GM18873 (cell line): ENCODE results near the gene SH3PXD2B.
"Not testable (repeated sequence)": the region's sequence is repeated elsewhere in the genome, so short reads cannot be mapped to it uniquely, and the experiment has no call there.

Experiments
- ATAC-seq: cut with Tn5 transposase; IDR thresholded peaks from one replicate; pipeline ENCODE4 v1.9.1; 2021; ENCODE audit warnings: mild to moderate bottlenecking, moderate library complexity, moderate number of reproducible peaks; ENCODE audit not compliant: unreplicated experiment, low FRiP score

Gene SH3PXD2B

GRCh38 chr5:172421020-172421419, 33.3 kb downstream of the SH3PXD2B start:
- ATAC-seq: no peak

- ATAC-seq: no peak
Observed at GRCh38 chr5:172420235-172420939, 33.9 kb downstream of the SH3PXD2B start.

GRCh38 chr5:172418862-172419814, 35.2 kb downstream of the SH3PXD2B start:
- no peak for ATAC-seq

GRCh38 chr5:172417983-172418630, 36.2 kb downstream of the SH3PXD2B start:
- ATAC-seq: no peak

- no peak for ATAC-seq
Observed at GRCh38 chr5:172417130-172417841, 37.0 kb downstream of the SH3PXD2B start.

- ATAC-seq: no peak
Observed at GRCh38 chr5:172415362-172416275, 38.7 kb downstream of the SH3PXD2B start.

- no peak for ATAC-seq
Observed at GRCh38 chr5:172414531-172415361, 39.6 kb downstream of the SH3PXD2B start.

GRCh38 chr5:172413601-172414171, 40.6 kb downstream of the SH3PXD2B start:
- ATAC-seq: no peak

GRCh38 chr5:172412724-172413286, 41.5 kb downstream of the SH3PXD2B start:
- ATAC-seq: no peak

GRCh38 chr5:172411484-172412072, 42.7 kb downstream of the SH3PXD2B start:
- ATAC-seq: no peak

- ATAC-seq: no peak
Observed at GRCh38 chr5:172410662-172411483, 43.5 kb downstream of the SH3PXD2B start.

GRCh38 chr5:172410160-172410559, 44.2 kb downstream of the SH3PXD2B start:
- ATAC-seq: no peak

- not testable (repeated sequence) for ATAC-seq
Observed at GRCh38 chr5:172409477-172409876, 44.8 kb downstream of the SH3PXD2B start.

GRCh38 chr5:172407822-172408221, 46.5 kb downstream of the SH3PXD2B start:
- no peak for ATAC-seq

GRCh38 chr5:172407241-172407691, 47.1 kb downstream of the SH3PXD2B start:
- no peak for ATAC-seq
